Muscle of leg (tissue), 11 donors: ENCODE data around the gene TOMM22. TPM values are rescaled to one million over a fixed set of nuclear protein-coding genes. Genes with fewer than 3 reads are reported as not detected.

ENCODE experiments used
- DNase-seq: peaks from one replicate; pipeline ENCODE4 v3.0.0; 2013
- H3K27ac ChIP-seq: one replicate; pipeline ENCODE4 v1.5.1; 2013; ENCODE audit warnings: mild to moderate bottlenecking, low read length, control low read depth
- H3K27me3 ChIP-seq: one replicate; pipeline ENCODE4 v1.6.1; 2013; ENCODE audit warnings: low read length; ENCODE audit not compliant: control insufficient read depth, insufficient read depth
- H3K36me3 ChIP-seq: one replicate; pipeline ENCODE4 v1.6.1; 2013; ENCODE audit warnings: low read length; ENCODE audit not compliant: control insufficient read depth, insufficient read depth
- H3K4me1 ChIP-seq: one replicate; pipeline ENCODE4 v1.6.1; 2013; ENCODE audit warnings: low read length; ENCODE audit not compliant: control insufficient read depth, insufficient read depth
- H3K4me3 ChIP-seq: one replicate; pipeline ENCODE4 v1.5.1; 2013; ENCODE audit warnings: low read length, control low read depth
- H3K9me3 ChIP-seq: replicated peaks from 2 replicates; pipeline ENCODE4 v1.6.1; 2013; ENCODE audit warnings: low read depth, low read length; ENCODE audit not compliant: control insufficient read depth
- WGBS: methylation state at CpG from one replicate; pipeline ENCODE4 v1.1.5; 2013; ENCODE audit warnings: missing lambda C conversion rate; ENCODE audit not compliant: insufficient coverage; 5-methylcytosine and 5-hydroxymethylcytosine counted together
- polyA plus RNA-seq, 8 donors: library from polyadenylated mRNA; unstranded; fragments of 120-200 nt; gene quantifications; one replicate each; pipeline versions ENCODE4 v1.2.1 to v1.2.3, GENCODE V29; 2013; ENCODE audit warnings: inconsistent platforms in 1 of 8, low replicate concordance in 1 of 8; ENCODE audit not compliant: insufficient read length in 8 of 8, insufficient read depth in 1 of 8
- total RNA-seq: library from RNA; stranded (reverse); fragments of 120-200 nt; gene quantifications from one replicate; pipeline ENCODE4 v1.2.4, GENCODE V29; 2013

Gene TOMM22
- total and polyA plus RNA-seq, 9 donors, result 60.0 to 93.9 (median 88.9) TPM

- no peak overlapping the region for H3K4me3 ChIP-seq
- DNase-seq, result no peak
- H3K9me3 ChIP-seq, result no peaks in the 10 kb centered on the region
- H3K4me1 ChIP-seq, result peaks cover 11% of the 10 kb centered on the region
- H3K27ac ChIP-seq, result no peak overlapping the region
- no CpG with 5 or more reads among the region's 3 CpGs for WGBS
- no peaks in the 10 kb centered on the region for H3K27me3 ChIP-seq
- H3K36me3 ChIP-seq, result peaks cover 76% of the 10 kb centered on the region
These were observed 38.6 kb downstream of the TOMM22 start for GRCh38 chr22:38720350-38720749.

- no peak overlapping the region for H3K4me3 ChIP-seq
- no peaks in the 10 kb centered on the region for H3K9me3 ChIP-seq
- 93% methylated on average over 6 of the region's 7 CpGs for WGBS
- no peak overlapping the region for H3K27ac ChIP-seq
- H3K27me3 ChIP-seq, result no peaks in the 10 kb centered on the region
- no peak for DNase-seq
- H3K4me1 ChIP-seq, result no peaks in the 10 kb centered on the region
- peaks cover 76% of the 10 kb centered on the region for H3K36me3 ChIP-seq
These were observed 39.8 kb downstream of the TOMM22 start for GRCh38 chr22:38721551-38721950.

GRCh38 chr22:38724176-38724575 lies 42.4 kb downstream of the TOMM22 start:
- Histone ChIP-seq H3K36me3 (peaks cover 82% of the 10 kb centered on the region), H3K4me1 (no peaks in the 10 kb centered on the region), H3K27ac (no peak overlapping the region), H3K9me3 (no peaks in the 10 kb centered on the region), H3K27me3 (no peaks in the 10 kb centered on the region), H3K4me3 (no peak overlapping the region)
- no peak for DNase-seq
- 95% methylated on average over 4 of the region's 7 CpGs for WGBS

- H3K4me1 ChIP-seq, result no peaks in the 10 kb centered on the region
- no peak for DNase-seq
- H3K36me3 ChIP-seq, result peaks cover 88% of the 10 kb centered on the region
- no peaks in the 10 kb centered on the region for H3K27me3 ChIP-seq
- WGBS, result 88% methylated on average over 3 of the region's 3 CpGs
- H3K9me3 ChIP-seq, result no peaks in the 10 kb centered on the region
- H3K4me3 ChIP-seq, result no peak overlapping the region
- no peak overlapping the region for H3K27ac ChIP-seq
These were observed 43.3 kb downstream of the TOMM22 start for GRCh38 chr22:38724926-38725571.

- Histone ChIP-seq H3K9me3 (no peaks in the 10 kb centered on the region), H3K27ac (no peak overlapping the region), H3K4me1 (no peaks in the 10 kb centered on the region), H3K4me3 (no peak overlapping the region), H3K27me3 (no peaks in the 10 kb centered on the region), H3K36me3 (peaks cover 93% of the 10 kb centered on the region)
- WGBS, result 92% methylated on average over 13 of the region's 18 CpGs
- no peak for DNase-seq
These were observed 44.3 kb downstream of the TOMM22 start for GRCh38 chr22:38725900-38726655.

- H3K4me1 ChIP-seq, result peaks cover 3% of the 10 kb centered on the region
- no peaks in the 10 kb centered on the region for H3K9me3 ChIP-seq
- 95% methylated on average over 11 of the region's 12 CpGs for WGBS
- DNase-seq, result no peak
- no peak overlapping the region for H3K27ac ChIP-seq
- H3K36me3 ChIP-seq, result peaks cover 96% of the 10 kb centered on the region
- no peaks in the 10 kb centered on the region for H3K27me3 ChIP-seq
- no peak overlapping the region for H3K4me3 ChIP-seq
These were observed 45.4 kb downstream of the TOMM22 start for GRCh38 chr22:38727123-38727522.

- Histone ChIP-seq H3K9me3 (no peaks in the 10 kb centered on the region), H3K4me3 (no peak overlapping the region), H3K27me3 (no peaks in the 10 kb centered on the region), H3K27ac (no peak overlapping the region), H3K4me1 (peaks cover 9% of the 10 kb centered on the region), H3K36me3 (peaks cover 96% of the 10 kb centered on the region)
- DNase-seq, result no peak
- 98% methylated on average over 9 of the region's 15 CpGs for WGBS
These were observed 46.0 kb downstream of the TOMM22 start for GRCh38 chr22:38727530-38728451.

GRCh38 chr22:38728871-38729796 lies 47.4 kb downstream of the TOMM22 start:
- Histone ChIP-seq H3K27me3 (no peaks in the 10 kb centered on the region), H3K36me3 (peaks cover 93% of the 10 kb centered on the region), H3K4me1 (peaks cover 23% of the 10 kb centered on the region), H3K27ac (no peak overlapping the region), H3K9me3 (no peaks in the 10 kb centered on the region), H3K4me3 (no peak overlapping the region)
- no peak for DNase-seq
- 90% methylated on average over 15 of the region's 18 CpGs for WGBS

GRCh38 chr22:38729946-38730345 lies 48.2 kb downstream of the TOMM22 start:
- WGBS, result 83% methylated on average over 3 of the region's 6 CpGs
- DNase-seq, result no peak

More at GRCh38 chr22:38729946-38730345, 48.2 kb downstream of the TOMM22 start:
- Histone ChIP-seq H3K9me3 (no peaks in the 10 kb centered on the region), H3K27me3 (no peaks in the 10 kb centered on the region), H3K4me3 (no peak overlapping the region), H3K27ac (no peak overlapping the region), H3K4me1 (peaks cover 25% of the 10 kb centered on the region), H3K36me3 (peaks cover 89% of the 10 kb centered on the region)
